ELF-1 (cell line): ENCODE results near the gene HOXA4.

Experiments
- DNase-seq: peaks from one replicate; pipeline ENCODE4 v3.0.0-alpha.2; 2016; ENCODE audit warnings: low read depth, low spot score

HOXA4 gene

DNA sequence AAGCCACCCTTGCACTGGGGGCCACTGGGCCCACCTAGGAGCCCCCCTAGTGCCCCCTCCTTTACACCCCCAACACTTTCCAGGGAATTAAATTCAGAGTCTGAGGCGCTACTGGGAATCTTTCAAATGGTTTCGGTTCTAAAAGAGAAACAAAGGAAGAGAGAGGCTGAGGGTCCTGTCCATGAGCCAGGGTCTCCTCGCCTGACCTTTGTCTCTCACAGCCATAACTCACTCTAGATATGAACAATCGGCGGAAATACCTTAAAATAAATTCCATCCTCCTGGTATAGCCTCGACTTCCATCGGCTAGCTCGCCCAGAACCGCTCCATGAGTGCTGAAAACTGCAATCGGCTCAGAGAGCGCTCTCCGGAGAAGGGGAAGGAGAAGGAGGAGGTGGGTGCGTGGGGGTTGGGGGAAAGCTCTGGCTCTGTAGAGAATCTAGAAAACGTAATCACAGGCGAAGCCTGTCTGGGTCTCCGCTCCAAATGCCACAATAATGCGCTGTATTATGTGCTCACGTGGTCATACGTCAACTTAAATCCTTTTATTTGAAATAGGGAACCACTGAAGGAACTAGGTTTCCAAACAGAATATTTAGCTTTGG, 12.6 kb downstream of the HOXA4 start:
- DNase-seq: peak; percentile 47

DNA sequence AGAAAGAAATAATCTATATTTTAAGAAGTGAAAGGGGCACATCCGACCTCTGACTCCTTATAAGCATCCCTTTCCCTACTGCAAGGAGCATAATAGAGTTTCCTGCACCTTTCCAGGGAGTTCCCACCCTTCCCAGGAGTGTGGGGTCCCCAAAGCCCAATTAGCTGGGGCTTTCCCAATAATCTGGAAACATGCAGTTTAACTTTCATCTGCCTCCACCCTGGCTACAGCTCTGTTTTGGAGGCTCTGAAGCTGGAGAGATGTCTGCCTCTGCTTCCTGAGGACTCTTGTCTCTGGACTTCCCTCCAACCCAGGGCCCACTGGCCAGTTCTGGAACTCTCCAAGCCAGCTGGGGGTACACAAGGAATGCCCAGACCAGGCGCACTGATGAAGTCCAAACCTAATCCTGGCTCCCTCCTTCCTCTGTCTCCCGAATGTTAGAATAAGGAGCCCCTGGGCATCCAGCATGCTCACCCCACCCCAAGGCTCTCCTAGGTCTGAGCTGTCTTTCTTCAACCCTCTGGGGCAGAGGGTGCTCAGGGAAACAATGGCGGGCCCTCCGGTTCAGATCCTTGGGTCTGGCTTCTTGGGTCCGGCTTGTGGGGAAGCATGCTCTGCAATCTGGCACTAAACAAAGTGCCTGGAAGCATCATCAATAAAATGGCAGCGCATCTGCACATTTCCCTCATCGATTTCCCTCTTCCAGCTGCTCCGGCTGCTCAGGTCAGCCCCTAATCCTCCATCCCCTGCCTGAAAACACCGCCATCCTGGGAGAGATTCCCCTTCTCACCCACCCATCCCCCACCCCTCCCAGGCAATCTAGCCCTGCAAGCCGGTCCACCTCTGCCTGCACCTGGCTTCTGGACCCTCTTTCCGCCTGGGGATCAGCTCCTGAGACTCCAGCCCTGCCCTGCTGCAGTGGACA, 13.3 kb downstream of the HOXA4 start:
- peak; percentile 59 for DNase-seq

DNA sequence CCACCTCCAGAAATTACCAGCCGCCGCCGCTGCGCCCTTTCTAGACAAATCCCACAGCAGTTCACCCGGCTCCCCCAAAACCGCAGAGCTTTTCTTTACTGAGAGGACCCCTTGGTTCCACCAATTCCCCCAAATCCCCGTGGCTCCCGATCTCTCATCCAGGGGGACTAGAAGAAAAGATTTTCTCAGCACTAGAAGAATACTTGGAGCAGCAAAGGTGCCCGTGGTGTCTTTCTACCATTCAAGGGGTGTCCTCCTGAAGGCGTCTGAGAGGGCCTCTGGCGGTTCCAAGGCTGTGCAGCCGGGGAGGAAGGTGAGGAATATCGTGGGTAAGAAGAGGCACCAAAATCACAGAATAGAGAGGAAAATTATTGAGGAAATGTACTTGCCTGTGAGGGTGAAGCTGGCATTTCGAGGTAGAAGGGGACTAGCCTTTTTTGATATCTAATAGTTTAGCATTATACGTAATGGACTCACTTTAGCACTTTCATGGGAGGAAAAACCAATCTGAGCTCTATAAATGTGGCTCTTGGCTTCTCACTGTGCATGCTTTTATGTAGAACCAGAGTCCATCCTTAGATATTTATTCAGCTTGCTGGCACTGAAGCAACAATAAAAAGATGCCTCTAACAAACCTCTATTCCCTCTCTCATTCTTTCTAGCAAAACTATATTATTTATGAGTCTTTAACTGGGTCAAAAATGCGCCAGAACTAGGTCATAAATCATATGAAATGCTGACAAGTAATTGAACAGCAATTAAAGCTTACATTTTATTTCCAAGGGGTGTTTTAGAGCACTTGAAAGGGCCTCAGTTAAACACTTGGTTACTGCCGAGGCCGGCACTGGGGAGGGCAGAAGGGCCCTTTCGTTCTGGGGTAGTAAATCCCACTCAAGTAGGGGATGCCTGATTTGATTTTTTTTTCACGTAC, 14.3 kb downstream of the HOXA4 start:
- no peak for DNase-seq

DNA sequence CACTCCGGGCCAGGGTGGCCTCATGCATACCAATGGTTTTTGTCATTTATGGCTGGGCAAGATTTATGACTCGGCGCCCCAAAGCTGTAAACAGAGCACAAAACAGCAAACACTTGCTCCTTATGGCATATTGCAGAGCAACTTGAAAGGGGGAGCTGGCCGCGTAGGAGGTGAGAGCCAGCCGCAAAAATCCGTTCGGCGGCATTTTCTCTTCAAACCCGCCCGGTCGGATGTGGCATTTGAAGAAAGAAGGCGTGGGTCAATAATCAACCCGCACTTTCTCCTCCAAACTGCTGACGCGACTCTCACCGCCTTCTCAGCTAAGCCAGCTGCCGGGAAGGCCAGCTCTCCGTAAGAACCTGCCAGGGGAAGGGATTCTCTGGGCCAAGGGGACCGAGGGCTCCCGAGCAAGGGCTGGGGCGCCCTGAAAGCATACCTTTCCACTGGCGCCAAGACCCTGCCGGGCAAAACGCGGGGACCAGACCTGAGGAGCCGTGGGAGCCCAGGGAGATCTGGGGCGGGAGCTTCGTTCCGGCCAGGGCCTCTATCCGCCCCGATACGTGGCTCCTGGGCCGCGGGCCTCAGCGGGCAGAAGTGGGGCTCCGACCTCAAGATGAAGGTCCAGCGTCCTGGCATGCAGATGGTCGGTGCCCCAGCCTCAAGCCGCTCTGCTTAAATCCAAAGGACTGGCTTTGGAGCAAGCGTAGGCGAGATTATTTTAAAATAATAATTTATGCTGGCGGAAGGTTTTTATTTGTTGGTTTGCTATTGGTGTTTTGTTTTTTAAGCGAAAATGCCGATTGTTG, 15.1 kb downstream of the HOXA4 start:
- DNase-seq: peak; percentile 87

DNA sequence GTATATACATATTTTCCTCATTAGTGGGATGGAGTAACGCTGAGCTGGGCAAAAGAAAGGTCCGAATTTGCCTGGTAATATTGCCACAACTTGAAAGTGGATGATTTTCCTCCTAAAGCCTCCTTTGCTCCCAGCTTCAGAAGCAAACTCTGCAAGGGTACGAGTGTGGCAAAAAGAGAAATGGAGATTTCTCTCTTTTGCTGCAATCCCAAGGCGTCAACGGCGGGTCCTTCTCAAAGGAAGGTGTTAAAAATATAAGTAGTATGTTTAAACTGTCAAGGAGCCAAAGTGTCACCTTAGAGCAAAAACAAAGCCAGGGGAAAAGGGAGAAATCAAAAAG, 15.7 kb downstream of the HOXA4 start:
- no peak for DNase-seq

DNA sequence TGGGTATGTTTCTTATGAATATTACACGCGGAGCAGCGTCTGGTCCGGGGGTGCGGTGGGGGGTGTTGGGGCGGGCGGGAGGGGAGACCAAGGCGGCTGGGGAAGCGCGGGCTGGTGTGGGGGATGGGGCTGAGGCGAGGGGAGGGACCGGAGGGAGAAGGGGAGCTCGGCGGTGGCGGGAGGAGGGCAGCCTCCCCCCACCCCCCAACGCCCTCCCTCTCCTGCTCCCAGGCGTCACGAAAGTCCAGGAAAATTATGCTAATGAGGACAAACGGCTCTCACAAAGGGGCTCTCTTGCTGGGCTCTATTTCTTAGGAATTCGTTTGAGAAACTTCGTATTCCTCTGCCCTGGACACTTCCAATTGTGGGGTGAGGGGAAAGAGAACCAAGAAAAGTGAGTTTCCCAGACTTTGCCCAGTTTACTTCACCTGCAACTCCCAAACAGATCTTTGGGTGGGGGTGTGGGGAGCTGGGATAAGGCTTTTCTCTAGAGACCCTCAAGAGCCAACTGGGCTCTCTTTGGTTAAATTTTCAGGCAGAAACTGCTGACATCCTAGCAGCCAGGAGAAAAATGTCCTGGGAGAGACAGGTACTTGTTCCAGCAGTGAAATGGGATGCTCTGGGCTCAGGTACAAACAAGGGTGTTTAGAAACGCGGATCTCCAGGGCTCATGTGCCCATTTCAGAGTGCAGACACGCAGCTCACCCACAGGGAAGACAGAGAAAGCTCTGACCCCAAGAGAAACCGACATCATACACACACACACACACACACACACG, 16.4 kb downstream of the HOXA4 start:
- DNase-seq: peak; percentile 56

DNA sequence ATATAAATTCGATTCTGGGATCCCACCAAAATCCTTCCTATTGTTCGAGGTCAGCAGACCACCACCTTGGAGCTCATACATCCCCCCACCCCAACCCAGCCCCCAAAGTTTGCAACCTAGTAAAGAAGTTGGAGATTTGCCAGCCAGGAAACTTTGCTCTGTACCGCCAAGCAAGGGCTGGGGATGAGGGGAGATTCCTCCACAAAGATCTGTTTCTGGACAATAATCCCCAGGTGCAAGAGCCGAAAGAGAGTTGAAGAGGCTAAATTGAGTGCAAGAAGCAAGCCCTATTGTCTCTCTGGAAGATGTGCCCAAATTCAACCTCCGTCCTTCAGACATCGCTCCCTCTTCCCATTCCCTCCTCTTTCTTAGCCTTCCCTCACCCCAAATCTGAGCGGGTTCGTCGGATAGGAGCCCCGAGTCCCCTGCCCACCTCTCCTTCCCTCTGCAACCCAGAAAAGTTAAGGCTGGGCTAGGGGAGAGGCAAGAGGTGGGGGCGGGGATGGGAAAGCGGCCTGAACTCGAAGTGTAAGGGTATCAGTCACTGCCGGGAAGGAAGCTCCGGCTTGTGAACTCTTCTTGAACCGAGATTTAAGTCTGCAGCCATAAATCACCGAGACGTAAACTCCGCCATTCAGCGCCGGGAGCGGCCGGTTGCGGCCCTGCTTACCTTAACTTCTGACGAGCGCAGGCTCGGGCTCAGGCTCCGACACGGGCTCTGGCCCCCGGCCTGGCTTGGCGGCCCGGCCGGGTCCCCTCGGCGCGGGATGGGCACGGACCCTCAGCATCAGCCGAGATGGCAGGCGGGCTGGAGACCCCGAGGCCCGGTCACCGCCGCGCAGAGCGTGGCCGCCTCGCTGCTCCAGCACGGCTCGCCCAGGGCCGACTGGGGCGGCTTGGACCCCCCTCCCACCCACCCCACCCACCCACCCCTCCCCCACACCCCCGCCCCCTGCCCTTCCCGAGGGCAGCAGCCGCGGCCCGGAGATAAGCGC, 17.3 kb downstream of the HOXA4 start:
- DNase-seq: peak; percentile 93

DNA sequence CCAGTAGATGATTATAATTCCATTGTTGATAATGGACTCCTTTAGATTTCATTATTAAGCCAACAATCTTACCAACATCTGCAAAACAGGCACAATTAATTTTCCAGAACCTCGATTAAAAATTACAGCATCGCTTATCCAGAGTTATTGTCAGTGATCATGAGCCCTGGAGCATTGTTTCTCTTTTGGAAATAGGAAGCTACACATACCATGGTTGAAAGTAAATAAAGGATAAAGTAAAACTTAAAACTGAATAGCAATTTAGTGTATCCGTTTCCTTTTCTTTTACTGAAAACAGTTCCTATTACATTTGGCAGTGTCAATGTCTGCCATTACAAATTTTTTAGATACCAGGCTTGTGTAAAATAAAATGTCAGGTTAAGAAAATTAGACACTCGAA, 18.2 kb downstream of the HOXA4 start:
- DNase-seq: no peak

DNA sequence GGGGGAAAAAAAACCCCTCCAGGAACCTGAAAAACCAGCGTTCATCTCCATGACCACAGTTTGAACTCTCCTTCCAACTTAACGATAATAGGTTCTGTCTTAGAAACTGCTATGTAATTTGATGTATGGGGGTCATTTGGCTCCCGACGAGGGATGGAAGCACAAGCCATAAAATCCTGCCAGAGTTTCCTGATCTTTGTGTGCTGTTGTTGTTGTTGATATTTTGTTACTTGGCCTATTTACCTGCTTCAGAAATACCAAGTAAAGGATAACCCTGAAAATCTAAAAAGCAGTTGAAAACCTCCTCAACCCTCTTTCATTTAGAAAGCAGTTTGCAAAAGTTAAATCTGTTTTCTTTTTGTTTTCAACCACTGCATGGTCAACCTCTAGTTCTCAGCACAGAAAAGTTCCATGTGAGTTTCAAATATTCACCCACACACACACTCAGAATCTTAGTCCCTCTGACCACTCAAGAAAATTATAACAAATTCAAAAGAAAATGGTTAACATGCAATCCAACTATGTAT, 18.7 kb downstream of the HOXA4 start:
- peak; percentile 50 for DNase-seq

DNA sequence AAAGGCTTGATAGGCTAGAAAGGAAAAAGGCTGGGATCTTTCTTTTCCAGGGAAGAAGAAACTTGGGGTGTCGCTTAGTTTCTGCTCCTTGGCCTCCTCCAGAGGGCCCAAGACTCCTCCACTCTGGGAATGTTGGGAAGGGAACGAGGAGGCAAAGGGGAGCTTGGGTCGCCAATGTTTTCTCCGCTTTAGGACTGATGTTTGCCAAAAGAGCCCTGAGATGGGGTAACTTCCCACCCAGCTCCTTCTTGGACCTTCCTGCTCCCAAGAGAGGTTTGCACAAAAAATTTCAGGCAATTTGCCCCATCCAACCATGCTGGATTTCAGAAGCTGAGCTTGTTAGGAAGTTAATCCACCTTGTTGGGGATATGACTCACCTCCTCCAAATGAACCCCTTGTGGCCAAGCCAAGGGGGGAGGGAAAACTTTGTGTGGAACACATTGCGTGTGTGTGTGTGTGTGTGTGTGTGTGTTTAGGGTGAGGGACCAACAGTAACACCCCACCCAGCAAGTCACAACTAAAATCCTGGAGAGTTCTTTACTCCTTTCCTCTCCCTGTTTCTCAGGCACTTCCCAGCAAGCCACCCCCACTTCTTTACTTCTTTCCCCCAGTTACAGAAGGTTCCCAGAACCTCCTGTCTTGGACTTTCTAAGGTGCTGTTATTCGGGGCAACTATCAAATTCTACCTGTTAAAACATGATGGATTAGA, 19.4 kb downstream of the HOXA4 start:
- DNase-seq: peak; percentile 31

DNA sequence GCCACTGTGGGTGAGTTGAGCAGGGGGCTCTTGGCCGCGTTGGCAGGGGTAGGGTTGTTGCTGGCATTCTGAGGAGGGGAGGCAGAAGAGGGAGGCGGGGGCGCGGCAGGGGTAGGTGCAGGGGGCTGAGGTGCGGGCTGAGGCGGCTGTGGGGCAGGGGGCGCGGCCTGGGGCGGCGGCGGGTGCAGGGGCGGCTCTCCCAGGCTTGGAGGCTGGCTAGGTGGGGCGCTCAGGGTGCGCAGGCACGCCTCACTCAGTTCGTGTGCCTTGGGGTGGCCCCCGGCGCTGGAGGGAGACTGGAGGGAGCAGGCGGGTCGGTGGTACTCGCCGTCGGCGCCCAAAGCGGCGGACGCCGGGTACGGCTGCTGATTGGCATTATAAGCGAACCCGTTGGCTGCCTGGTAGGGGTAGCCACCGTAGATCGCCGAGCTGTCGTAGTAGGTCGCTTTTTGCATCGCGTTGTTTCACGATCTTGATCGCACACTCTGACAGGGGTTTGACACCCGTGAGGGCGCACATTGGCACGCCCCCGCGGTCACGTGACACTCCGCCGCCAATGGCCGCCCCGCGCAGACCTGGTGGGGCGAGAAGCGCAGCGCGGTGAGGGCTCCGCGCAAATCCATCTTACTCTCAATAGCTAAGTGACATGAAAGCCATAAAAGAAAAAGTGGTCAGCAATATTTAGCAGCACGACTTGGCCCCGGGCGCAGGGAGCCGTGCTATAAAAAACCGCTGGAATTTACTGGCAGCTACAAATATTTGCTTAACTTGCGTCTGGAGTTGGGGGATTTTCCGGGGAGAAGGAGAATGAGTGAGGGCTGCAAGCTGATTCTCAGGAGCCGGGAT, 20.1 kb downstream of the HOXA4 start:
- peak; percentile 89 for DNase-seq

DNA sequence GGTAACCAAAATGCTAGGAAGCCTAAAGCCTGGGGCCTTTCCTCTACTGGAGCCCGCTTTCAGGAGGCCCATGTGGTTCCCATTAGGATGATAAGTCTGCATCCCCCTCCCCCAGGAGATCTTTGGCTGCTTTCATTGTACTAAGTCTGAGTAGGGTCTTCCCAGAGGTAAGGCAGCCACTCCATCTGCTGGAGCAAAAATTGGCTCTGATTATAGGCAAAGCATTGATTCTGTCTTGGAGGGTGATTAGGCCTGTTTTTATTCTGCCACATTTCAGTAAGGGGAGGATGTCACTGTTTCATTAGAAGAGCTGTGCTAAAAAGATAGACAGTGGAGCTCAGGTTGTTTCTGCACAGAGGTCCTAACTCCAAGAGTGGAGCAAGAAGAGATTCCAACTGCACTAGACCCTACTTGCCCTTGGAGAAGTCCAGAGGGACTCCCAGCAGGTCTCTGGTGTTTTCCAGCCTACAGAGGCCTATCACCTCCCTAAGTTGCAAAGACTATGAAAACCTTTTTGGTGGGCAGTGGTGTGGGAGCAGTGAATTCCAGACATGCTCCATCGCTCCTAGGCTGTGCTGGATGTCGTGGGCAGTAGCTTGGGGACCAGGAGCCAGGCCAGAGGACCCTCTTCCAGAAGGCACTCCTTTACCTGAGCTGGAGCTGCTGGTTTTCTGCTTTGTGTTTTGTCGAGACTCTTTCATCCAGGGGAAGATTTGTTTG, 20.9 kb downstream of the HOXA4 start:
- peak; percentile 2 for DNase-seq

DNA sequence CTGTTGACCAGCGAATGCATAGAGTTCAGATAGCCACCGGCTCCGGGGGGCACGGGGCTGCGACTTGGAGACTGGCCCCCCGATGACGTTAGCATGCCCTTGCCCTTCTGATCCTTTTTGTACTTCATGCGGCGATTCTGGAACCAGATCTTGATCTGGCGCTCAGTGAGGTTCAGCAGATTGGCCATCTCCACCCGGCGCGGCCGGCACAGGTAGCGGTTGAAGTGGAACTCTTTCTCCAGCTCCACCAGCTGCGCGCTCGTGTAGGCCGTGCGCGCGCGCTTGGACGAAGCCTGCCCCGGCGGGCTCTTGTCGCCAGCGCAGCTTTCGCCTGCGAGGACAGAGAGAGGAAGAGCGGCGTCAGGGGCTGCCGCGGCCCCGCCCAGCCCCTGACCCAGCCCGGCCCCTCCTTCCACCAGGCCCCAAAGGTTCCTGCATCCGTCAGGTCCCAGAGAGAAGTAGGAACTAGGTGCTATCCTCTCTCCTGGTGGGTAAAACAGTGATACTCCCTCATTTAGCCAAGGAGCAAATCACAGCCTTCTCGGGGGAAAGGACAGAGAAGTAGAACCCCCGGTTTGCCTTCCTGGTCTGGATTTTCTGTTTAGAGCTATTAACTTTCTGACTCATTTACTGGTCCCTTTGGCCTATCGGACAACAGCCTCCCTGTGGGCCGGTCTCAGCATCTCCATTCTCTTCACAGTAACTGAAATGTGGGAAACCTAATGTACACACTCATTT, 22.0 kb downstream of the HOXA4 start:
- DNase-seq: peak; percentile 87

DNA sequence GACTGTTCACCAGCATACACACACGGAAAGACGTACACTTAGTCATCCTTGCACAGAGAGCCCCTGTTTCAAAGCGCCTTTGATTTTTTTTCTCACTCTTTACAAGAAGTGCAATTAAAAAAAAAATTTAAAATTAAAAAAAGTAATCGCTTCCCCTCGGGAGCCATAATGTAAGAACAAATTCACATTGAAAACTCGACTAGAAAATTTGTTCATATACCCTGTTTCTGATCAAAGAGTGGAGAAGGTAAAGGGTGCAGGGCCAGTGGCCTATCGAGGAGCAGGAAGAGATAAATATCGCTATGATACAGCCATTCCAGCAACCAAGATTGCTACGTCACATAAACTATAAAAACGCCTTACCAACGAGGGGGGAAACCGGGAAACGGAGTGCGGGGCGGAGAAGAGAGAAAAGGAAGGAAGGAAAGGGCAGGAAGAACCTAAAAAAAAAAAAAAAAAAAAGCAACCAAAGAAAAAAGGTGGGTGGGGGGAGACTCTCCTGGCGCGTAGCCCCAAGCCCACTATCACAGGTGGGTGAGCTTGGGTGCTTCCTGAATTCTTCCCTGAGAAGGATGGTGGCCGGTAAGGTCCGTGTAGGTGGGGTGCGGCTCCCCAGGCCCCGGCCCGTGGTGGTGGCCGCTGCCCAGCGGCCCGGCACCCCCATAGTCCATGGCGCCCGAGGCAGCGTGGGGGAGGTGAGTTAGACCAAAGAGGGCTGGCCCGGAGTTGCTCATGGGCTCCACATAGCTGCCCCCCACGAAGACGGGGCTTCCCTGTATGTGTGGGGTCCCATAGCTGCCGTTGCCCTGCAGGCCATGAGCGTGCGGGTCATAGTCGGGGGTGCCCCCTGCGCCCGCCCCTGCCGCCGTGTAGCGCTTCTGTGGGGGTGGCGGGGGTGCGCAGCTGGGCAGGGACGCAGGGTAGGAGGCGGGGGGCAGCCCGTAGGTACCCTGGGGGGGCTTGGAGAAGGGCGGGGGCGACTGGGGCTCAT, 22.9 kb downstream of the HOXA4 start:
- DNase-seq: peak; percentile 5

DNA sequence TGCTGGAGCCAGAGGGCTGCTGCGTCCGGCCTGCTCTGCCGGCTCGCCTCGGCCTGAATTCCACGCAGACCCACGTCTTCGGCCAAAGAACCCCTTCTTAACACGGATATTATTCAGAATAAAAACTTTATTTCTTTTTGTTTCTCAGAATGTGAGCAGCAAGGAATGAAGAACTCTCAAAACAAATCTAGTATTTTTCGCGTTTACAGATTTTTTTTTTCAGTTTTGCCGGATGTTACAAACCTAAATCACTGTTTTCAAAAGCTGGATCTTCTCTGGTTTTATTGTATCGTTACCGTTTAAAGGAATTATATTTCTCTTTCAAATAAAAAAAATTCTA, 23.7 kb downstream of the HOXA4 start:
- no peak for DNase-seq
